HepG2 (cell line): ENCODE measurements around the gene PRDM10.

Experiments used
- CTCF ChIP-seq: sonication (generic); formaldehyde crosslinking; IDR thresholded peaks from 2 replicates; pipeline ENCODE4 v1.5.0; 2020; ENCODE audit warnings: mild to moderate bottlenecking, missing genetic modification reagents, moderate library complexity
- EP300 ChIP-seq, 3 experiments: sonication (generic) in 1 of 3; formaldehyde crosslinking in 1 of 3; IDR thresholded peaks; 2 replicates each; pipeline versions ENCODE4 v1.5.1 to v1.6.1; 2011 to 2020; ENCODE audit warnings: low read depth in 2 of 3, low read length in 2 of 3, borderline replicate concordance in 1 of 3, improper control_type of control experiment in 1 of 3, mild to moderate bottlenecking in 1 of 3, missing genetic modification reagents in 1 of 3, moderate library complexity in 1 of 3
- PRDM10 ChIP-seq: sonication (generic); formaldehyde crosslinking; IDR thresholded peaks from 2 replicates; pipeline ENCODE4 v1.4.0; 2020; ENCODE audit warnings: low read depth, missing genetic modification reagents
- ZNF780A ChIP-seq: sonication (generic); formaldehyde crosslinking; IDR thresholded peaks from 2 replicates; pipeline ENCODE4 v1.8.0; 2022; ENCODE audit warnings: mild to moderate bottlenecking, missing genetic modification reagents, moderate library complexity

- TF ChIP-seq PRDM10 (no peak), ZNF780A (CRISPR knock-in tag) (no peak), CTCF (peak; percentile 57), EP300 (IDR thresholded peaks at IDR 0.05; ENCODE audit: low read depth in 2 of 2, low read length in 2 of 2) (no peak), EP300 (CRISPR knock-in tag; IDR thresholded peaks at IDR 0.05; ENCODE audit: borderline replicate concordance) (no peak)
Measured at GRCh38 chr11:129881570-129882170, 121.0 kb downstream of the PRDM10 start.
